Measurements from ENCODE around the gene UBE2D3.
"Not testable (repeated sequence)": the region's sequence is repeated elsewhere in the genome, so short reads cannot be mapped to it uniquely, and the experiment has no call there.

UBE2D3 gene

DNA sequence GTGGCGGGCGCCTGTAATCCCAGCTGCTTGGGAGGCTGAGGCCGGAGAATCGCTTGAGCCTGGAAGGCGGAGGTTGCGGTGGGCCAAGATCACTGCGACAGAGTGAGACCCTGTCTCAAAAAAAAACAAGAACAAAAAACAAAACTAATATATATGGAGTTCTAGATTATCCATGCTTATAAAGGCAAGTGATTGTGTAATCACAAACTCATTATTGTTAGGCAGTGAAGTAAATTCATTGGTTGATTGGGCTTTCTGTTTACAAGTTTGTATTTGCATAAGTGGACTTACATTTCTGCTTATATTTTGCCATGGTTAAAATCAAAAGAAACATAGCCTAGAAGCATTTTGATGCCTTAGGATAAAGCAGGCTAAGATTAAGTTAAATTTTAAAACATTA lies 2.5 kb upstream of the UBE2D3 start:
- DNase-seq, result no peak

DNA sequence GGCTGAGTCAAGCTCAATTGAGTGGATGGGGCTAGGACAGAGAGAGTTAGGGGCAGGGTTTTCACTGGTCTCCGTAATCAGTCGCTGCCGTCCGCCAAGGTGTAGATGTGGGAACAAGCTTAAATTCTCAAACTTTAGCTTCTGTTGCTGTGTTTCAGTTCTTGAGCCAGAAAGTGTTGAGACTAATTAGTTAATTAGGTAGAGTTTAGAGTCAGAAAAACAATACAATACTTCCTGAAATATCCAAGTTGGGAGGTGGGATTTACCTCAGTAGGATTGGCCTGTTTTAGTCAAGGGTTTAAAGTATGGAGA lies 1.1 kb upstream of the UBE2D3 start:
- DNase-seq, result no peak

DNA sequence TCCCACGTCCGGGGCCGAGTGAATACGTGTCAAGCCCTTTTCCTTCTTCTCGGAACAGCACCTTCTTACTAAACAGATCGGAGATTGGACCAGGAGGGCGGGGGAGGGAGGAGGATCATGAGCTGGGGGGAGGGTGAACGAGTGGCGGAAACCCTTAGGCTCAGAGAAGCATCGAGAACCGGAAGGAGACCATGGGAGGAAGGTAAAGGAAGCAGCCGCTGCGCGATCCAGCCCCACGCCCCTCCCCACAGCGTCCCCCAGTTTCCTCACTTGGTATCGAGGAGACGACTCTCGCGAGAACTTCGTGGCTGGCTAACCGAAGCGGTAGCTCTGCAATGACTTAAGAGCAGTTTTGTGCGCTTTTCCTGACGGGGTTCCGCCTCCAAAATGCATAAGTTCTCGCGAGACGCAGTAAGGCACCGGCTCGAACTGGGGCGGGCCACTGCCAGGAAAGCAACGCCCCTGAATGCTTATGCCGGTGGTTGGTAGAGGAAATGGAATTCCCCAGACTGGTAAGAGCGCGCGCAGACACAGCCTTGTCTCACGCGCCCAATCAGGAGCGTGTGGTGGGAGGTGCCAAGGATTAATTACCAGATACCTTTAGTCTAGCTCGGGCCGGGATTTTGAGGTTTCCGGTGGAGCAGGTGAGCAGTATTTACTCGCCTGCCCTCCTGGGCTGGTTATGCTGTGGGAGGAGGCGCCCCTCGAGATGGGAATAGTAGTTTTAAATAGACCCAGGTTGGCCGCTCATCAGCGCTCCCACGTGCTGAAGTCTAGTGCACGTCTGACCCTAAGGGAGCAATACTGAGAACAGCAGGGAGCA lies 534 bp upstream of the UBE2D3 start:
- peak; percentile 100 for DNase-seq

DNA sequence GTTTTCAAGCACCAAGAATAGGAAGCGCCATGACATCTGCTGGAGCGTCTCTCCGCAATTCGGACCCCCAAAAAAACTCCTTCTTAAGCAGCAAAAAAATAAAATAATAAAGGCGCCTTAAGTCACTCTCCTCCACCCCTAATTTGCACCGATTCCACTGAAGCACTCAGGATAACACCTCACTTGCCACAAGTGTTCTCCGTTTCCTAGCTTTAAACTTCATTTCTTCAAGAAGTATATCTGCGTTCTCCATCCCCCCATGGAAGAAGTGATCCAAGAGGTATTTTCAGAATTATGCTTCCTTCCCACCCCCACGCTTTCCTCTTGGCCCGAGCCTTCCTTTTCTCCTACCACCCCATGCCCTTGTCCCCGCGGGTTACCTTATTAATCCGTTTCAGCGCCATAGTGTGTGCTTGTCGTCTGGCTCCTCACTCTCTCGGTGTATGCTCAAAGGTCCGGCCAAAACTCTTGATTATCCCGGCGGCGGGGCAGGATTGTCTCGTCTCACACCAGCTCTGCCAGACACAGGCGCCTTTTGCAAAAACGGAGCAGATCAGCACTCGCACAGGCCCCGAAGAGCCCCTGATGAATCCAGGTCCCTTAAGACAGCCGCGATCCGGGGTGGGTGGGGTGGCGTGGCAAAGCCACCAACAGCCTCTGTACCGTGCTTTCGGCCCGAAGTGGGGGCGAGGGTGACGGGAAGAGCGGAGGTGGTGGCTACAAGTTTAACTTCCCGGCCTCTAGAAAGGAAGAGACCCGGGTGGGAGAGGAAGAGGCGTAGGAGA lies 1.1 kb downstream of the UBE2D3 start:
- DNase-seq, result no peak

DNA sequence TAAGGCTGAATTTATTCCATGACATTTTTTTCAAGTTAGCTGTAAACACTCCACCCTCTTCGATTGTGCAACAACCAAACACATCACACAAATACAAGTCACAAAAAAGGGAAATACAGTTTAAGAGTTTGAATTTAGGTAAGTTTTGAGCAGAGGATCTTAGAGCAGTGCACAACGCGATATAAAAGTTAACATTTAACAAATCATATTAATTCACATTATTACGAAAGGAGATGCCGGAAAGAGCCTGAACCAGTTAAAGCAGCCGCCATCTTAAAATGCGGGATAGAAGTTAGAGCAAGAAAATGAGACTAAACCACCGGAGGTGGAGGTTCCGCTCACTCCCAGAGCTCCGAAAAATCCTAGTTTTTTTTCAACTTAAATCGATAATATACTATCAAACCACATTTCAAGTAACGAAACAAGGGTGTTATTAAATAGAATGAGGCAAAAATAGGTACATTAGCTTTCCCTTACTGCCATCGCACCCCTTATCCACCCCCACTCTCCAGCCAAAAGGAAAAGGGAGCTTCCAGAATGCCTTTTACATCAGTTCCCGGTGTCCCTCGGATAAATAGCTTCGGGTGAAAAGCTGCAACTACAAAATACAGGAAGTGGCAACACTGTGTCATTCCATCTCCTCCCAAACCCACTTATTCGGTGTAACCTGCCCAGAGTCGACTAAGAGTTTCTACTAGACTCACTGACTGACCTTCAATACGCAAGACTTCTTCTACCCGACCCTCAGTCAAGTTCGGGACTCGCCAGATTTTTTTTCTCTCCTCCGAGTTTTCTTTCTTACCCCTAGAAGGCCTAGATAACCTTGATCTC lies 1.9 kb downstream of the UBE2D3 start:
- peak; percentile 78 for DNase-seq

DNA sequence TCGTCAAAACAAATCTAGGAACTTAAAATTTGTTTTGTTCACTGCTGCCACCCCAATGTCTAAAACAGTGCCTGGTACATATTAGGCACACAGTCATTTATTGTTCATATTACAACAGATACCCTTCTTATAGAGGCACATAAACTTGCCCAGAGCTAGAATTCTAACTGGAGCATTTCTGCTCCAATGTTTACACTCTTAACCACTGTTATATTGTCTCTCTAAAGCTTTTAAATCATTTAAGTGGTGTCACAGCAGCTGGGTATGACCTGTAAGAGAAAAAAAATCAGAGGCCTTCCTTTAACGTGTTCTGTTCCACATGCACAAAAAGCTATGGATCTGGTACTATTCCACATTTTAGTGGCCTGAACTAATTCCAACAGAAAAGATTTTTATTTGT lies 3.0 kb downstream of the UBE2D3 start:
- DNase-seq, result no peak

DNA sequence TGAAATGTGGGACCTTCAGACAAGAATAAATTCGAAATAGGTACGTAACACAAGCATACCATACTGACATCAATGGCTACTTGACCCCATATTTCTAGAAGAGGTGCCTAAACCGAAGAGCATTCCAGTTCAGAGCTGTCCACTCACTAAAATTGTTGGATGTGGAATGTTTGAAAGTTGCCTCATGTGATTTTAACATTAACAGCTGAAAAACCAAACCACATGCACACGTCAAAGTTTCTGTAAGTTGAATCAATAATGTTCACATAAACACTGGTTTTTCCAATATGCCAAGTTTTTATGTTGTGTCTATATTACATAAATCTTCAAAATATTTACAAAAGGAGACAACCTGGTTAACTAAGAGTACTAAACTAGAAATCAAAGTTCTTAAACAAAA lies 3.5 kb downstream of the UBE2D3 start:
- DNase-seq, result no peak

DNA sequence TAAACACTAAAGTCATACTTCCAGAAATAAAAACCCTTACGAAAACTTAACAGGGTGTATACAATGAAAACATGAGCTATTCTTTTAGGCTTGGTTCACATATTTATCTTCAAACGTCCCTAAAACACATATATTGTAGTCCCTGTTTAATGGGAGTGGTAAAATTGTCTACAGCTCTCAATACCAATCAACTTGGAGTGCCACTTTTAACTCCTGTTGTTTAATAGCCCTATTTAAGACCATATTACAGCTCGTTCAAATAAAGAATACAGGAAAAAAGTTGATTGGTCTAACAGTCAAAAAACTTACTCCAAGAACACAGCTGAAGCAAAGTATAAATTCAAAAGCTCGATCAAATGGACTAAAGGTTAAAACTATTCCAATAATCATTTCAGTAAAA lies 3.9 kb downstream of the UBE2D3 start:
- no peak for DNase-seq

DNA sequence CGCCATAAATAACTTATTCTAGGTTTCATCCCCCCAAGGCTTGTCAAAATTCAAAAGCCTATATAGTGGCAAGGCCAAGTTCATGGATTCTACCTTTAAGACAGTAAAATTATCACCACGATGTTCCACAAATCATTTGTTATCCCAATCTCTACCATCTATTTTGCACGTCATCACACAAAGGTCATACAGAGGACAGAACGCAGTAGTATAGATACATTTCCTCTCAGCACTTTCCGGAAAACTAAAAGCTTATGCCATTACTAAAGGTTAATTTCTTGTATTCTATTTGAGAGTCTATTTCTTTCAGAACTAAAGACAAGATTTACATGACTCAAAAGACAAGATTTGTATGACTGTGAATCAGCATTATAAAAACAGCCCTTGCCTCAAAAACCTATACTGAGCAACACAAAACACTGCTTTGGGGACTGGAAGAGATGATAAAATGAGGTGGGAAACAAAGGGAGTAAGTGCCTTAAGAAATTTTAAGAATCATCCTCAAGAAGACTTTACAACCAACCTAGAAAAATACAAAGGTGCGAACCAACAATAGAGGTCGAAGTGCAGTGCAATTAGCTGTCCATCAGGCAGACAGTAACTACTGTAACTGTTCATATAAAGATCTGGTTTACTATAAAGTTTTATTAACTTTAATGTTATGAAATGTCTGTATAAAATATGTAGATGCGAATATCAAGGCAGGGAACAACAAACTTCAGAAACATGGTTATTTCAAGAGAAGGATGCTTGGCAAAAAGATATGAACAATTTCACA lies 7.6 kb downstream of the UBE2D3 start:
- DNase-seq, result no peak

DNA sequence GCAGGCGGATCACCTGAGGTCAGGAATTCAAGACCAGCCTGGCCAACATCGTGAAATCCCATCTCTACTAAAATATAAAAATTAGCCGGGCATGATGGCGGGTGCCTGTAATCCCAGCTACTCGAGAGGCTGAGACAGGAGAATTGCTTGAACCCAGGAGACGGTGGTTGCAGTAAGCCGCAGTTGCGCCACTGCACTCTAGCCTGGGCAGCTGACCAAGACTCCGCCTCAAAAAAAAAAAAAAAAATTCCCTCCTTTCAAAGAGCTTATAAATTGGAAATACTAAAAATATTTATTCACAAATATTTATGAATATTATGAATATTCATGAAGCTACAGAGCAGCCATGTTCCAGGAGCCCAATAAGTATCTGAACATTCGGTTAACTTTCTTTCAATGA lies 8.3 kb downstream of the UBE2D3 start:
- not testable (repeated sequence) for DNase-seq

DNA sequence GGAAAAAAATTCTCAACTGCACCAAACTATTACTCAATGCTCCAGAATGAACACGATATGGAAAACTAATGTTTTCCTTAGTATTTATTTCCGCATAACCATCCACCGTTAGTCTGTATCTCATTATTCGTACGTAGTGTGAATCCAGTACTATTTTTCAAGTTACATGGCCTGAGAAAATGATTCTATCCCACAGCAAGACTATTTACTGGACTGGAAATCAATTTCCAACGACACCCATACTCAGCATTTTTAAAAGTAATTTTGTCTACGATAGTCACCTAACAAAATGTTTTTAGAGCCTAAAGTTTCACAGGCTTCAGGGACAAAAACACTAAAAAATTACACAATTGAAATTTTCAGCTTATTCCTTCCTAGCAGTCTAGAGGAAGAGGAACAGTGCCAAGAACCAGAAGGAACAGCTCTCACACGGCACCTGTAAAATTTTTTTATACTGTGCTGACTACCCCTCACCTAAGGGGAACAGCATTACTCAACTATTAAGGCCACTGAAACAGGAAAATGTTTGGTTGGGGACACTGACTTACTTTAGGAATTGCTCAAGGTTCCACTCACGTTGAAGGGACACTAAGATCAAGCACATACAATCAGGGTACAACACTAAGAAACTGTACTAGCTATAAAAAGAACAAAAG lies 9.6 kb downstream of the UBE2D3 start:
- DNase-seq, result no peak

DNA sequence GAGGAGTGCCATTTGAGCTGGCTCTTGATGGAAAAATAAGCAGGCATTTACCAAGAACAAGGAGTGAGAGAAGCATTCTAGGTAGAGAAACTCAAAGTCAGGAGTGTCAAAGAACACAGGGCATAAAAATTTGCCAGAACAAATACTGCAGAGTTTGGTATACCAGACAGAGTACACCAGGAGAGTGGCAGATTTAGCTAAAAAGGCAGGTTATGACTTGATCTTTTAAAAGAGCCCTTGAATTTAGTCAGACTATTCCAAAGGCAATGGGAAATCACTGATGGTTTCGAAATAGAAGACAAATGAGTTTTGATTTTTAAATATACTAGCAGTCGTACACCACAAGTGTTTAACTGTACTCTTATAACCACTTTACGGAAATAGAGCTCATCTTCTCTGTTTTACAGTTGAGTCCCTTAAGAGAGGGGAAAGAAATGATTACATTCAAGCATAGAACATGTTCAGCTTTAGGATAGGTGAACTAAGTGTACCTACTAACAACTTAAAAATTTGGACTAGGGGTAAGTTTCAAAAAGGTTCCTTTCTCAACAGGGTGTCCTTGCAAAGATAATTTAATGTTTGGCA lies 10.2 kb downstream of the UBE2D3 start:
- no peak for DNase-seq

DNA sequence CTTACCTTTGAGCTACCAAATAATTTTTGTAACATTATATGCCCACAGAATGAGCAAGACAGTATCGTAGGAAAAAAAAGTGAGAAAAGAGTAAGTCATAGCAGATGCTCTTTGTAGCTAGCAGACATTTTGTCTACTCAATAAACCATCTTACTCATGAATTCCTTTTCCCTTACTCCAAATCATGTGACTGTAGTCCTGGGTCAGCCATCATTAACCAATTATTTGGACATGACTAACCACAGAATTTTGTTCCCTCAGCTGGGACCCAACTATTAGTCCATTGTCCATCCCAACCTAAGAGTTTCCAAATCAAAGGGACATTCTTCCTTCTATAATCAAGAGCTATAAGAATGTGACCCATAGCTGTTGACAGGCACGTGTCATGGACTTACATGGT lies 11.4 kb downstream of the UBE2D3 start:
- peak; percentile 87 for DNase-seq

DNA sequence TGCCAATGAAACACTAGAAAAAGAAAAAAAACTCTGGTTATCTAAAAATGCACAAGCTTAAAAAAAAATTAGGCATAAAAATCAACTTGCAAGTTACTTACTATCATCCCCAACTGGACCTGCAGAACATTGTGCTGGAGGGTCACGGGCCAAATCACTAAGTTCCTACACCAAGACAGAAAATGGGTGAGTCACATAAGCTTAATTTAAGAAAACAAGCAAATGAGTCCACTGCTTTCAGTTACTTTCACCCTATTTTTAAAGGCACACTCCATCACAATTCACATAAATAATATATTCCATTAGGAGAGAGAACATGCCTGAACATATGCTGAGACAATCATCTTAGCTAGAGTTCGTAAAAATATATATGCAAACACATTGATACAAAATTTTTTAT lies 17.7 kb downstream of the UBE2D3 start:
- no peak for DNase-seq

DNA sequence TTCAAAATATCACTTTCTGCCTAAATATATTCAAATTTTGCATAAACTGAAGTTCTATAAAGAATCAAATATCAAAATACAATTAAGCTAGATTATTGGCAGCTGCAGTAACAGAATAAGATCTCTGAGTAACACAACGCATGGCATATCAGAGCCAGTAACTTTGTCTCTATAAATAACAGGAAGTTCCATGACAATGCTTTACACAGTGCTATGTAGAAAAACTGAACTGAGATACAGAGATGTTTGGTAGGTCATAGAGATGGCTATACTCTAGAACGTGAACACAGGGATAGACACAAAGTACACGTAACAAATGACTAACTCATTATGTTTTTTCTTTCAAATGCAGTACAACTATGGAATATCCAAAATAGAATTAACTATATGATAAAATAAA lies 18.2 kb downstream of the UBE2D3 start:
- DNase-seq, result no peak

DNA sequence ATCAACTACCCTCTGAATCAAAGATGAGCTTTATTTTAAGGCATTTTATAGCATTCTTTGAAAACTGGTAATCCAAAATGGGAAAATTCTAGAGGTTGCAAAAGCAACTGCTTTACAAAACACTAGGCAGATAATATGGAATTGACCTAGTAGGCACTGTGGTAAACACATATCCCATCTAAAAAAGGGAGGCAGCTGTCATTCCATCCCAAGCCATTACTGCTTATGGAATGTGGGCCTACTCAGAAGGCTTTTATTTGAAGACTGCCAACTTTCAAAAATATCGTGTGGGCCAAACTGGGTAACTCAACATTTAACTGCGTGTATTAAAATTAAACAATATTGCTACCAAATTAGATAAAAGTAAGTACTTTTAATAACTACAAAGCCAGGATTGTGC lies 19.3 kb downstream of the UBE2D3 start:
- no peak for DNase-seq

DNA sequence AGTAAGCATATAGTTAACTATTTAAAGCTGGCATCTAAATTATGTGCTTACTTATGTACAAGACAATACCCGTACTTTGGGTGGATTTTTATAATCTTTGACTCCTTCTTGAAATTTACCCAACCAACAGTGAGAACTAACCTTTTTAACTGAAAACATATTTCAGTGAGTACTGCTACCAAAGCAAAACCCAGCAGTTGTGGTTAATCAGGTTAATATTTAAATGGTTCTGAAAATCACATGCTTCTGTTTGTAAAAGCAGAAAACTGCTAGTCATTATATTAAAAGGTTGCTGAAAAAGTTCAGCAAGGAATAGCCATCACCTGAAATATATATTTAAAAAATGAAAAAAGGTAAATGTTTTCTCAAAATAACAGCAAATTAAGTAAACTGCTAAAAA lies 20.0 kb downstream of the UBE2D3 start:
- DNase-seq, result no peak

DNA sequence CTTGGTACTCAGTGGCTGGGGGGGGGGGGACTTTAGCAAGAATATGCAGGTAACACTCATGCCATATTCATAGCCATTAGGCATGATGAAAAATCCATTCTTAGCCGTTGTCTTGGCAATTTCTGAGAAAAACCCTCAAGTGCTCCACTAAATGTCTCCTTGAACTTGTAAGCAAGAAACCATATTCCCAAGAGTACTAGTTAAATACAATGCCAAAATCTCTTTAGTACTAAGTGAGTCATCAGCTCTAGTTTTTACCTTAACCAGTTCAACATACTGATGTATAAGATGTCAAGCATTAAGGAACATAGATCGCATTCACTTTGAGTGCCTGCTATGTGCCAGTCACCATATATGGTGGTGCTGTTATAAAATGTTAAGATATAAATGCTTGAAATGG lies 27.5 kb downstream of the UBE2D3 start:
- DNase-seq, result peak; percentile 65

DNA sequence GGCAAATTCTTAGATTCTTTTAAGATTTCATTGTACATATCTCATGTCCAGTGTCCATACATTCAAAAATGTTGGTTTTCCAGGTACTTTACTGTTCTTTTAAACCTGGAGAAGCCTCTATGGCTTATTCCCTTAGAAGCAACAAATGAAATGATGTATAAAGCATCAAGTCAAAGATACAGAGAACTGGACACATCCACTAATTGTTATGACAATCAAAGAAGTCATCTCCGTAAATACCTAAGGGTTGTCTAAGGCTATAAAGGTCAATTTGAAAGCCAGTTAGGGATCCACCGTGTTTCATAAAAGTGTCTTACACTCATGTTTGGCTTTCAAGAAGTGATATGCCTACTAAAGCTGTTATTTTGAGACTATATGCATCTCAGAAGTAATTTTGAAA lies 32.4 kb downstream of the UBE2D3 start:
- DNase-seq, result no peak

DNA sequence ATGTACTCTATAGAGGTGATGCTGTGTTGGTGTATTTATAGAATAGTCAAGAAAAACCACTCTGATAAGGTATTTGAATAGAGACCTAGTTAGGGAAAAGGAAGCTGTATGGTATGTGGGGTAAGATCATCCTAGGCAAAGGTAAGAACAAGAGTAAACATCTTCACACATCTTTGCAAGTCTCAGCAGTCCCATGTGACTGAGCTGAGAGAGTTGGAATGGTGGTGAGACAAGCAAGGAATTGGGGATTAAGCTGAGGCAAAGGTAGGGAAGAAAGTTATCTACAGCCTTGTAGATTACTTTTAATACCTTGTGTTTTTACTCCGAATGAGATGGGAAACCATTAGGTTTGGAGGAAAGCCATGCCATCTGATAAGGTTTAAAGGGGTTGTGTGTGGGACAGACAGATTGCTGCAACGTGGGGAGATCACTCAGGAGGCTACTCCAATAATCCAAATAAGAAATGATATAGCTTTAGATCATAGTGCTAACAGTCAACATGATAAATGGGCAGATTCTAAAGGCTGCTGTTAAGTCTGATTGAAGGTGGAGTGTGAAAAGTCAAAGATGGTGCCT lies 34.9 kb downstream of the UBE2D3 start:
- DNase-seq, result no peak

DNA sequence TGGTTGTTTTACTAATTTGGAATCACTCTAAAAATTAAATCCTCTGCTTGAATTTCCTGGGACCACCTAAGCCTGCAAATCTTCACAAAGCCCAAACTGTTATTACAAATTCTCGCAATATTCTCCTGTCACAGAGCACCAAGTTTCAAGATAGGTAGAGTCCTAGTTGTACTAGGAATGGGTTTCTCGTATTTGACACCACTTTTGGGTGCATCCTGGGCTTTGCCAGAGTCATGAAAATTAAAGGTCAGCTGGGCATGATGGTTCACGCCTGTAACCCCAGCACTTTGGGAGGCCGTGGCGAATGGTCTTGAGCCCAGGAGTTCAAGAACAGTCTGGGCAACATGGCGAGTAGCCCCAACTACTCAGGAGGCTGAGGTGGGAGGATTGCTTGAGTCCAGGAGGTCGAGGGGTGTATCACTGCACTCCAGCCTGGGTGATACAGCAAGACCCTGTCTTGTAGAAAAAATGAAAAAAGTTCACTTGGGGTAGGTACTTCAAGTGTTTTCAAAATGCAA lies 36.0 kb downstream of the UBE2D3 start:
- DNase-seq, result no peak

Measured in fibroblast of skin of scalp (primary cell).